HG02981 (cell line): ENCODE results near the gene SDHB.

Experiments
- ATAC-seq: cut with Tn5 transposase; IDR thresholded peaks from one replicate; pipeline ENCODE4 v1.9.1; 2021; ENCODE audit warnings: mild to moderate bottlenecking, moderate library complexity; ENCODE audit not compliant: unreplicated experiment

The SDHB gene

DNA sequence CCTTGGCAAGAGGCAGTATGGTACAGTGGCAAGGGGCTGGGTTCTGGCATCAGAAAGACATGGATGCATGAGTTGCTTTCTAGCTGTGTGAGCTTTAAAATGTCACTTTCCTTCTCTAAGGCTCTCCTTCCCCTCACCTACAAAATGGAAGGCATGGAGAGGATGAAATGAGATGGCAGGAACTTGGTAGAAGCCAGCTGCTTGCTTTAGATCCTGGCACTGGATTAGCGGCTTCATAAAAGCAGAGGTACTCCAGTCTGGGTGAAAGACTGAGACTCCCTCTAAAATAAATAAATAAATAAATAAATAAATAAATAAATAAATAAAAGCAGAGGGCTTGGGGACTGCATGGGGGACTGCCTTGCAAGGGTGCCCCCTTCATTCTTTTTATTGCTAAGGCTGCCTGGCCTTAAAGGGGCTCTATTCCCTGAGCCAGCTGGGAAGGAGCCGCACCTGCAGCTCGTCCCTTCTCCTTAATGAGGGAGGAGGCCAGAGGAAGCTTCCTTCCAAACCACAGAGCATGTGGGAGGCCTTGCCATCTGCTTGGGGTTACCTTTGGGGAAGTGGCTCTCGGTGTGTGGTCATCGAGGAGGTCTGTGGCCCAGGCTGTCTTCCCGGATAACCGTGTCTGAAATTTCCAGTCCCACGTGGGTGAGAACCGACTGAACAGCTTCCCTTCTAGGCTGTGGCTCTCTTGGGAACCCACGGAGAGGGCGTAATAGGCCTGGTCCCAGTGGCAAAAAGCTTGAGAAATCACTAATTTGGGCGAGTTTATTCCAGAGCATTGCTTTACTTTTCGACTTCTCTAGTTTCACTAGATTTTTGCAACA, 40.1 kb downstream of the SDHB start:
- no peak for ATAC-seq

DNA sequence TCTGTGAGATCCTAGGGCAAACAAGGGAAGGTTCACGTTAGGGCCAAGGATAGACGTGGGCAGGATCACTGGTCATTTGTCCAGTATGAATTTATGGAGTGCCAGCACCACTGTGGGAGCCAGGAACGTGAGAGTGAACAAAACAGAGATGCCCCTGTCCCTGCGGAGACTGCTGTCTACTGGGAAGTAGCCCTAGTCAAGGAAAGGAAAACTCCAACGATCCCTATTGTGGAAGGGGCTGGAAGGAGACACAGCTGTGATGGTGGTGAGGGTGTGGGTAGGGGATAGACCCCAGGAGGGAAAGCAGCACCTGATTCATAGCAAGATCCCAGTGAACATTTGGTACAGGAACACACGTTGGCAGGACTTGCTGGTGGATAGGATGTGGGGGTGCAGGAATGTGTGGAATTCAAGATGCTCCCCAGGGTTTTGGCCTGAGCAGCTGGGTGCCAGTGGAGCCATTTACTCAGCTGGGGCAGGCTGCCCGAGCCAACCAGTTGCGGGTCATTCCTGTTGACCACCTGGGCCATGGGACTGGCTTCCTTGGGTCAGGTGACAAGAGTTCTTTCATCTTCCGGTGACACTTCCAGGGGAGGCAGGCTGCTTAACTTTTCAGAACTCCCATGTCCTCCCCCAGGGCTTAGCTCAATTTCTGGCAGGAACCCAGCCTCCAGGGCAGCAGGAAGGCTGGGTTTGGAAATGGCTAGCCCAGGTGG, 40.9 kb downstream of the SDHB start:
- ATAC-seq = no peak

DNA sequence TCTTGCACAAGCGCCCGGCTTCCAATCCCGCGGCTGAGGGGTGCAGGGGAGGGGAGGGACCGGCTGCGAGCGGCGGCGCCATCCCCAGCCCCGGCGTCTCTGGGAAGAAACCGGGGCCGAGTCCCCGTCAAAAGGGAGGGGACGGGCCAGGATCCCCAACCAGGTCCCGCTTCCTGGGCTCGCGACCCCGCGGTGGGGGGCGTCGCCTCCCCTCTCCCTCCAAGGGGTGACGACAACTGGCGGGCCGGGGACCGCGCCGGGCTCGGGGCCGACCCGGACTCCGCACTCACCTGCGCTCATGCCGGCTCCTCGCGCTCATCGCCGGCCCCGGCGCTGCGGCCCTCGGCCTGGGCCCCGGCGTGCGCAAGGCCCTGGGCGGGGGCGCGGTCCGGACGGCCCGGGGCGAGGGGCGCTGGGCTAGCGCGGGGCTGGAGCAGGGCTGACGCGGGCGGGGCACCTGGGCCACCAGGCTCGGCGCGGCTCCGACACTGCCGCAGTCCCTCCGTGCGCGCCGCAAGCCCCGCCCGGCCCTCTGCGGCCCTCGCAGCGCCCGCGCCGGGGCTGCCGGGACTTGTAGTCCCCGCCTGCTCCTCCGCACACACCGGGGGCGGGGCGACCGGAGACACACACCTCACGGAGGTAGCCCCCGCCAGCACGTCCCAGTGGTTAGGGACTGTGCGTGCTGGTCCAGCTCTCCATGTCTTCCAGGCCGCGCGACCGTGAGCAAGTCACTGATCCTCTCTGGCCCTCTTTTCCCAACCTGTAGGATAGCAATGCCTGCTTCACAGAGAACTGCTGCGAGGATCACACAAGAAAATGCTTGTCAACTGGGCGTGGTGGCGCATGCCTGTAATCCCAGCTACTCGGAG, 42.2 kb downstream of the SDHB start, which contains the start of gene ATP13A2:
ATP13A2 (minus strand) TSS at position 490 of the 869 bp plus-strand sequence; CDS start at position 300, 190 bp downstream.
- ATAC-seq = peak; percentile 88

DNA sequence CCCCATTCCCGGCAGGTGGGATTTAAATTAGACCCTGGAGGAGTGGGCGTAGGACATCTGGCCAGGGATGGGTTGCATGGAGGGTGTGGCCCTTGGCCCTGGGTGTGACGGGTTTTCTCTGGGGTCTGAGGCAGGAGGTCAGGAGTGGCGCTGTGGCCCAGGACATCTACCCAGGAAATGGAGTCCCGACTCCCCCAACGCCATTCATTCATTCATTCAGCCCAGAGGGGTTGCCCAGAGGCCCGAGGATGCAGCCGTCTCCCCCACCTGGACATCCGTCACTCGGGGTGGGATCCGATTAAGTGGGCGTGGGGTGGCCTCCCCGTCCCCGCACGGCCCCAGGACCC, 42.8 kb downstream of the SDHB start:
- peak; percentile 2 for ATAC-seq

DNA sequence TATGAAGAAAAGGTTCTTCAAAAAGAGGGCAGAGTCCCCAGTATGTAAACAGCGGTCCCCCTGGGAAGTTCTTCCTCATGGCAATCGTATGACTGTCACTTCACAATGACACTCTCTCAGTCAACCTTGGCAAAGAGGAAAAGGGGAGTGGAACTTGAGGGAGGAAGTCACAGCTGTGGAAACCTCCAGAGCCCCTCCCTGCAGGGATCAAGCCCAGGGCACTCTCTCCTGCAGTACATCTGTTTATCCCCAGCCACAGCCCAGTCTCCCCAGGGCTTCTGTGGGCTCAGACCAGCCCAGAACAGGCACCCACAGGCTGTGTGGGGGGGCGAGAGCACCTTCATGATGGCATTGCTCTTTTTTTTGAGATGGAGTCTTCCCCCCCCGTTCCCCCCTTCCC, 44.1 kb downstream of the SDHB start:
- no peak for ATAC-seq

DNA sequence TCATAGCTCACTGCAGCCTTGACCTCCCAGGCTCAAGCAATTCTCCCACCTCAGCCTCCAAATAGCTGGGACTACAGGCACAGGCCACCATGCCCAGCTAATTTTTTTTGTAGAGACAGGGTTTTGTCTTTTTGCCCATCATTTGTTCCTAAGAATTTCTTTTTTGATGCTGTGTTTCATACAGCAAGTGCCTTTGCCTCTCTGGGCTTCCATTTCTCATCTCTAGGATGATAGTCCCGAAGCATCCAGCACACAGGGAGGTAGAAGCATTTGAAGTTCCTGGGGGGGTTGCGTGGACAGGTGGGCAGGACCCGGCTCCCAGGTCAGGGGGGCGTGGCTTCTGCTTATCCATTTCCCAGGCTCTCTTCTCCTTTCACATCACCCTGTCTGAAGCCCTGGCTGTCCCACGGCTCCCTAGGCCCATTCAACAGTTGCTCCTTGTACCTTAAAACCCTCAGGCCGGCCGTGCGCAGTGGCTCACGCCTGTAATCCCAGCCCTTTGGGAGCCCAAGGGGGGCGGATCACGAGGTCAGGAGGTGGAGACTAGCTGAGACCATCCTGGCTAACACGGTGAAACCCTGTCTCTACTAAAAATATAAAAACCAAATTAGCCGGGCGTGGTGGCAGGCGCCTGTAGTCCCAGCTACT, 45.5 kb downstream of the SDHB start:
- no peak for ATAC-seq

DNA sequence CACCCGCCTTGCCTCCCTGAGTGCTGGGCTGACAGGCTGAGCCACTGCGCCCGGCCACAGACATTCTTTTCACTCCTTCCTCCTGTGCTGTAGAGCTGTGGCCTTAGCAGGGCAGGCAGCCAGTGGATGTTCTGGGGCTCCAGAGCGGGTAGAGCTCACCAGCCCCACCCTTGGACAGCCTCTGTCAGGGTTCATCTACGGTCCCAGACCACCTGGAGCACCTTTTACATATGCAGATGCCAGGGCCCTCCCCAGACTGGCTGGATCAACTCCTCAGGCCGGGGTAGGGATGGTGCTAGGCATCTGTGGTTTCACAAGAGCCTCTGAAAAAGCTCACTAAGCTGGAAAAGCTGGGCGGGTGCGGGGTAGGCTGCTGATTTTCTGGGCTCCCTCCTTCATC, 46.7 kb downstream of the SDHB start:
- no peak for ATAC-seq

DNA sequence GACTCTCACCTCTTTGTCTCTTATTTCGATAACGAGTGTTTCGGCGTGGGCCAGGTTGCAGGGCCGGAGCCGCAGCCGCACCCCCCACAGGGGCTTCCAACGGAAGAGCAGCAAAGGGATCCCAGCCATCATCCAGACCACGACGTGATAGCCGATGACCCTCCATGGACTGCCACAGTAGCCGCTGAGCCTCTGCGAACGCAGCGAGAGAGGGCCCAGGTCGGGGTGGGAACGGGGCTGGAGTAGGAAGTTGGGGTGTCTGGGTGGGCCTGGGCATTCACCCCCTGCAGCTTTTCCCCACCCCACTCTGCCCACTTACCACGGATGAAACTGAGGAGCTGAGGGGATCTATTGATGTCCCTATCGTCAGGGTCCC, 48.5 kb downstream of the SDHB start:
- no peak for ATAC-seq

DNA sequence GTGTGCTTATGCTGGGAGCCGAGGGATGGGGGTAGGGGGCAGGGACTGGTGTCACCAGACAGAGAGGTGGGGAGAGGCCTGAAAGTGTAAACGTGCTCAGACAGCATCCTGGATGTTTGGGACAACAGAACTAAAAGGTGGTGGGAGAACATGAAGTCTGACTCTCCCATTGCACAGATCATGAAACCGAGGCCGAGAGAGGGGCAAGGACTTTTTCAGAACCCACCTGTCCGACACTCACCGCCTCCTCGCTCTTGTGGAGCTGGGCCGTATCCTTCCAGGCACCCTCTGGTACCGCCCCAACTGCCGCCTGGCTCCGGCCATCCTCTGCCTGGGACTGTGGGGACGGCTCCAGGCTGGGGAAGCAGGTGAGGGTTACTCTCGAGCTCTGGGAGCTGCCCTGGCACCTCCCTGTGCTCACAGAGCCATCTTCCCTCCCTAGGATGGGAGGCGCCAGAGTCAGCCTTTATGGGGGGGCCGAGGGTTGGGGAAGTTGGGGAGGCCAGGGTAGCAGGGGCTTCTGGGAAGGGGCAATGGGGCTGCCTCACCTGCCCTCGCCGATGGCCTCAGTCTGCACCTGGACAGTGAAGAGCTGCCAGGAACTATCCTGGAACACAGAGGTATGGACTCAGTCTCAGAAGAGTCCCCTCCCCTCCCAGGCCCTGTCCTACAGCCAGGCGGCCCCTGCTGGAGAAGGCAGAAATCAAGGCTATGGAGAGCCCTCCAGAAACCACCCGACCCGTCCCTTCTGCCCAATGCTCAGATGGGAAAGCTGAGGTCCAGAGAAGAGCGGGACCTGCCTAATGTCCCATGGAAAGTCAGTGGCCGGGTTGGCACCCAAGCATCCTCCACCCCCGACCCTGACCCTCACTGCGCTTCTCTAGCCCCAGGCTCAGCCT, 49.1 kb downstream of the SDHB start:
- no peak for ATAC-seq

DNA sequence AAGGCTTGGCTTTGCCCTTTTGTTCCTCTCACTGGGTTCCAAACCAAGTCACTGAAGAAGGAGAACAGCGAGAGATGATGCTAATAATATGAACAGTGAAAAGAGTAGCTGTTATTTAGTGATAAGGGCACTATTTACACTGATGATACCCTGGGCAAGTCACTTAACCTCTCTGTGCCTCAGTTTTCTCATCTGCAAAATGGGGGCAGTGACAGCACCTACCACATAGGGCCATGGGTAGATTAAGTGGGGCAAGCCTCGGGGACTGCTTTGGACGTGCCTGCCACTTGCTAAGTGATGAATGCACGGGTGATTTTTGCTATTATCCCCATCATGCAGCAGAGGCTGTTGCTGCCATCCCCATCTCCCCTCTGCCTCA, 51.3 kb downstream of the SDHB start:
- ATAC-seq = no peak

DNA sequence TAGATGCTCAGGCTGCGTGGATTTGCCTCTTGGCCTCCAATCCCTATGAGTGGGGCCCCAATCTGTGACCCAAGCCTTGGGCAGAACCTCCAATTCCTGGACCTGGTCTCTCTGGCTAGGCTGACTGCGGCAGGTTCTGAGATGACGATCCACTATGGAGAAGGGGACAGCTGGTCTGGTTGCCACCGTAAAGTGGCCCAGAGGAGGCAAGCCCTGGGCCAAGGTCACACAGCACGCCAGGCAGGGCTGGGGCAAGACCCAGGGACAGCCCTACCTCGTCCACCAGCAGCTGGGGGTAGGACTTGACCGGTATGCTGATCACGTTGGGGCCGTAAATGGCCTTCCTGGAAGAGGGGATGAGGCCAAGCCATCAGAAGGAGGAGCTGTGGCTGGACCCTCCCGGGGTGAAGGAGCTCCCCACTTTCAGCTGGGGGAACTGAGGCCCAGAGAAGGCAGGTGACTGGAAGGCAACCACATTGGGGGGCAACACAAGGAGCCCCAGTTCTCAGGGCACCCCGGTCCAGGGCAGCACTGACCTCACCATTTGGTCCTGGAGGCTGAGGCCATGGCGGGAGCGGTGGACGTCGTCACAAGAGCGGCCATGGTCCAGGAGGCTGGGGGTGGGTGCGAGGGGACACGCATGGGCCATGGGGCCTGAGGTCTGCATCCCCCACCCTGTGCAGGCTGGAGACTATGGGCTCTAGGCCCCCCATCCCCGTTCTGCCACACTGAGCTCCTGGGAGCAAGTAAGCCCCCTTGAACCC, 51.9 kb downstream of the SDHB start:
- no peak for ATAC-seq

DNA sequence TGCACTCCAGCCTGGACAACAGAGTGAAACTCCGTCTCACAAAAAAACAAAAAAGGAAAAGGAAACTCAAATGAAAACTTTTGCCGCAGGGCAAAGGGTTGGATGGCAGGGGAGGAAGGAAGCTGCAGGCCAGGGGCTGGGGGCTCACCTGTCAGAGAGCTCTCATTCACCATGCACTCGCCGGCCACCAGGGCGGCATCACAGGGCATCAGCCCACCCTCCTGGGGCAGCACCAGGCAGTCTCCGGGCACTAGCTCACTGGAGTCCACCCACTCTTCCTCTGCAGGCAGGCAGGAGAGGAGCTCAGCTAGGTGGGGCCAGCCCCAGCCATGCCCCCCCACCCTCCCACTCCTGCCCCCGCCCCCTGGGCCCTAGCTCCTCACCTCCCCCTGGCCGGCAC, 54.0 kb downstream of the SDHB start:
- no peak for ATAC-seq

DNA sequence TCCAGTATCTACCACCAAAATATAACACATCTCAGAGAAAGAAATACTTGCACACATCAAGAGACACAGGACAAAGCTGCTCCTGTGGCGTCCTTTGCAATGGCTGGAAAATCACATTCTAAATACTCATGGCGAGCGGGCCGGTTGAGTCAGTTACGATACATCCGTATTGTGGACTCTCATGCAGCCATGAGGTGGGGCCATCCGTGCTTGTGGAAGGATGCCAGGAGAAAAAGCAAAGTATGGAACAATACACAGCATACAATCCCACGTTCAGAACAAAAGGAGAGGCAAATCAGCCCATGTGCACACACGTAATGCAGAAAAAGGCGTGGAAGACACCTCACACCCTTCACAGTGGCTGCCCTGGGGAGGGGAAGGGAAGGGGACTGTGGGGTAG, 55.2 kb downstream of the SDHB start:
- ATAC-seq = no peak

DNA sequence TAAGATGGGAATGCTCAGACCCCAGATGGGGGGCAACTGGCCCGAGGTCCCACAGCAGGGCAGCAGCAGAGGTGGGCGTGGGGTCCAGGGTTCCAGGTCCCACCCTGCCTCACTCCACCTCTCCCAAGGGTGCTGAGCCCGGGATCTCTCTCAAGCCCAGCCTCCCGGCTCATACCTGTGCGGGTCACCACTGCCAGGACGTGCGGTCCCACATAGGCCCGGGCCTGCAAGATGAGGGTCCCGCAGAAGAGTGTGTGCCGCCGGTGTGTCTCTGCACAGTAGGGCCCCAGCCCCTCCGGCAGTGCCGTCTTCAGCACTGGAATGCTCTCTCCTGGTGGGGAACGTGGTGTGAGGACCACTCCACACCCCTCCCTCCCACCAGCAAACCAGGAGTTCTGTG, 57.0 kb downstream of the SDHB start:
- ATAC-seq = no peak

DNA sequence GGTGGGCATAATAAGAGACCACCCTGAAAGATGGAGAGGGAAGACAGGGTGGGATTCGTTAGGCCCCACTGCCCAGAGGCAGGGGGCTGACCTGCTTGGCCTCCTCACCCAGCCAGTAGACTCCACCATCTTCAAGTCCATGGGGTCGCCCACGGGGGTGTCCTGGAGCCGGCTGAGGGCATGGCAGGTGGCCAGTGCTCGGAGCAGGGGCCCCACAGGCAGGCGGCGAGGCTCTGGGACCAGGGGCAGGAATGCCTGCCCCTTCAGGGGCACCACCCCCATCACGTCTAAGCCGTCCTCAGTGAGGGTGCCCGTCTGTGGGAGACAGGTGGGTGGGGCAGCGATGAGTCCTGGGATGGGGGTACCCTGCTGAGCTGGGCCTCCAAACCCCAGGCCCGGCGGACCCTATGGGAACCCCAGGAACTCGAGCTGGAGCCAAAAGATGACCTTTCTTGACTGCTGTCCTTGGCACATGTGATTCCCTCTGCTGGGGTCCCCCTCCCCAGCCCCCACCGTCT, 60.3 kb downstream of the SDHB start:
- no peak for ATAC-seq

DNA sequence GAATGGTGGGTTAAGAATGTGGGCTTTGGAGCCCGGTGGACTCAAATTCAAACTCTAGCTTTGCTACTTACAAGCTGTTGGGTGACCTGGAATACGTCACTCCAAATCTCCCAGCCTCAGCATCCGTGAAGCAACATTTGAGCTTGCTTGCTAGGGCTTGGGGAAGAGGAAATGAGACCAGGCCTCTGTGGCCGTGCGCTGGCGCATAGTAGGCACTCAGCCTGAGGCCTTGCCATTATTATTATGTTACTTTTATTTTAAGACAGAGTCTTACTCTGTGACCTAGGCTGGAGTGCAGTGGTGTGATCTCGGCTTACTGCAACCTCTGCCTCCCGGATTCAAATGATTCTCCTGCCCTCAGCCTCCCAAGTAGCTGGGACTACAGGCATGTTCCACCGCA, 61.2 kb downstream of the SDHB start:
- no peak for ATAC-seq

DNA sequence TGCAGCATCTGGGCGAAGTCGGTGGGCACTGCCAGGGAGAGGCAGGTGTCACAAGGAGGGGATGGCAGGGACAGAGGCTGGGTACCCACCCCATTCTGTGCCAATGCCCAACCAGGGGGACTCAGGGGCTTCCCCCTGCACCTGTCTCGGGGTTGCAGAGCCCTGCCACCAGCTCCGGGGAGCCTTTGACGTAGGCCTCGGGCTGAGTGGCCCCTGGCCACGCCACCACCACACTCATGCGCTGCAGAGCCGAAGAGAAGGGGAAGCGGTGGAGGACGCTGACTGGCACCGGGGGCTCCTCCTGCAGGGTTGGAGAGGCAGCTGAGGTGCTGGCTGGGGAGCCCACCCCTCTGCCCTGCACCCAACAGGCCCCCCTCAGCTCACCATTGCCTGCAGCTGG, 61.7 kb downstream of the SDHB start:
- ATAC-seq = no peak

DNA sequence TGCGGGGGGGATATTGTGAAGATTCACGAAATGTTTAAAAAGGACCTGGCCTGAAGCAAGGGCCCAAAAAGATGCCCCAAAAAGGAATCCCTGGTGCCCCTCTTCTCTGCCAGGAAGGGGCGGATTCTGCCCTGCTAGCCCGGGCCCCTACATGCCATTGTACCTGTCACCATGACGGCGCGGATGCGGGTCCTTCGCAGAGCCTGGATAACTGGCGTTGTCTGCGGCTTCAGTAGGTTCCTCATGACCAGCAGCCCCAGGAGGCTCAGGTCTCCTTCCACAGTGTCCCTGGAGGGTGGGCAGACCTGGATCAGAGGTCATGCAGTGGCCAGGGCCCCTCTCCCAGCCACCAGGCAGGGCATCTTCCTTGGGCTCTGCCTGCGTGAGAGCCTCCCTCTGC, 62.3 kb downstream of the SDHB start:
- ATAC-seq = no peak
